ENCODE data around the gene DOCK8.

DNA sequence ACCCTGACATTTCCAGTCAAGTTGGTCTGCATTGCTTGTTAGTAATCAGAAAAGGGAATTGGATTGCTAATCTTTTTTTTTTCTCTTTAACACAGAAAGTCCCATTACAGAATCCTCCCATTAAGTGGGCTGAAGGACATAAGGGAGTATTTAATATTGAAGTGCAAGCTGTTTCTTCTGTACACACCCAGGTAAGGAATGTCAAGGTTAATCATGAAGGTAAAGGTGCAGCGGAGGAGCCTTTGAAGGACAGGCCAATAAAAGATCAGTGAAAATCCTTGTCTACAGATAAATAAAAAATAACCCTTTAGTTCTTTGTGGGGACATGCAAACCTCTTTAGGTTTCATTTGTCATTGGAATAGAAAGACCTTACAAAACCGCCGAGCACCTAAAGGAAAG lies 161.4 kb downstream of the DOCK8 start:
- TF ChIP-seq, protein P1, sequence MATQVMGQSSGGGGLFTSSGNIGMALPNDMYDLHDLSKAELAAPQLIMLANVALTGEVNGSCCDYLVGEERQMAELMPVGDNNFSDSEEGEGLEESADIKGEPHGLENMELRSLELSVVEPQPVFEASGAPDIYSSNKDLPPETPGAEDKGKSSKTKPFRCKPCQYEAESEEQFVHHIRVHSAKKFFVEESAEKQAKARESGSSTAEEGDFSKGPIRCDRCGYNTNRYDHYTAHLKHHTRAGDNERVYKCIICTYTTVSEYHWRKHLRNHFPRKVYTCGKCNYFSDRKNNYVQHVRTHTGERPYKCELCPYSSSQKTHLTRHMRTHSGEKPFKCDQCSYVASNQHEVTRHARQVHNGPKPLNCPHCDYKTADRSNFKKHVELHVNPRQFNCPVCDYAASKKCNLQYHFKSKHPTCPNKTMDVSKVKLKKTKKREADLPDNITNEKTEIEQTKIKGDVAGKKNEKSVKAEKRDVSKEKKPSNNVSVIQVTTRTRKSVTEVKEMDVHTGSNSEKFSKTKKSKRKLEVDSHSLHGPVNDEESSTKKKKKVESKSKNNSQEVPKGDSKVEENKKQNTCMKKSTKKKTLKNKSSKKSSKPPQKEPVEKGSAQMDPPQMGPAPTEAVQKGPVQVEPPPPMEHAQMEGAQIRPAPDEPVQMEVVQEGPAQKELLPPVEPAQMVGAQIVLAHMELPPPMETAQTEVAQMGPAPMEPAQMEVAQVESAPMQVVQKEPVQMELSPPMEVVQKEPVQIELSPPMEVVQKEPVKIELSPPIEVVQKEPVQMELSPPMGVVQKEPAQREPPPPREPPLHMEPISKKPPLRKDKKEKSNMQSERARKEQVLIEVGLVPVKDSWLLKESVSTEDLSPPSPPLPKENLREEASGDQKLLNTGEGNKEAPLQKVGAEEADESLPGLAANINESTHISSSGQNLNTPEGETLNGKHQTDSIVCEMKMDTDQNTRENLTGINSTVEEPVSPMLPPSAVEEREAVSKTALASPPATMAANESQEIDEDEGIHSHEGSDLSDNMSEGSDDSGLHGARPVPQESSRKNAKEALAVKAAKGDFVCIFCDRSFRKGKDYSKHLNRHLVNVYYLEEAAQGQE (IDR thresholded peaks at IDR 0.05) = no peak
- TF ChIP-seq, protein P2, sequence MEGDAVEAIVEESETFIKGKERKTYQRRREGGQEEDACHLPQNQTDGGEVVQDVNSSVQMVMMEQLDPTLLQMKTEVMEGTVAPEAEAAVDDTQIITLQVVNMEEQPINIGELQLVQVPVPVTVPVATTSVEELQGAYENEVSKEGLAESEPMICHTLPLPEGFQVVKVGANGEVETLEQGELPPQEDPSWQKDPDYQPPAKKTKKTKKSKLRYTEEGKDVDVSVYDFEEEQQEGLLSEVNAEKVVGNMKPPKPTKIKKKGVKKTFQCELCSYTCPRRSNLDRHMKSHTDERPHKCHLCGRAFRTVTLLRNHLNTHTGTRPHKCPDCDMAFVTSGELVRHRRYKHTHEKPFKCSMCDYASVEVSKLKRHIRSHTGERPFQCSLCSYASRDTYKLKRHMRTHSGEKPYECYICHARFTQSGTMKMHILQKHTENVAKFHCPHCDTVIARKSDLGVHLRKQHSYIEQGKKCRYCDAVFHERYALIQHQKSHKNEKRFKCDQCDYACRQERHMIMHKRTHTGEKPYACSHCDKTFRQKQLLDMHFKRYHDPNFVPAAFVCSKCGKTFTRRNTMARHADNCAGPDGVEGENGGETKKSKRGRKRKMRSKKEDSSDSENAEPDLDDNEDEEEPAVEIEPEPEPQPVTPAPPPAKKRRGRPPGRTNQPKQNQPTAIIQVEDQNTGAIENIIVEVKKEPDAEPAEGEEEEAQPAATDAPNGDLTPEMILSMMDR (IDR thresholded peaks at IDR 0.05) = no peak
- TF ChIP-seq FOSL2 (IDR thresholded peaks at IDR 0.05) (no peak), FOSL2 (CRISPR knock-in tag; IDR thresholded peaks at IDR 0.05) (no peak), EP300 (IDR thresholded peaks at IDR 0.05) (no peak), POLR2A (IDR thresholded peaks at IDR 0.05; ENCODE audit: low read length) (no peak), RARB (CRISPR knock-in tag; IDR thresholded peaks at IDR 0.05) (no peak), RAD21 (conservative IDR thresholded peaks at IDR 0.05 in 1 of 2, IDR thresholded peaks at IDR 0.05 in 1 of 2) (no peak)
